GM12878 (cell line): ENCODE measurements around the gene SEMA4D. TPM values are rescaled to one million over a fixed set of nuclear protein-coding genes. Genes with fewer than 3 reads are reported as not detected.

Source experiments
- ASH2L ChIP-seq: fragments of 300-600, 200-600 bp; sonication (generic); IDR thresholded peaks from 2 replicates; pipeline ENCODE4 v1.6.1; 2017; ENCODE audit warnings: low read depth, mild to moderate bottlenecking, borderline replicate concordance
- ATF2 ChIP-seq: IDR thresholded peaks from 2 replicates; pipeline ENCODE4 v1.6.1; 2012; ENCODE audit warnings: low read length, inconsistent platforms
- BACH1 ChIP-seq: fragments of 450-650 bp; IDR thresholded peaks from 2 replicates; pipeline ENCODE4 v1.6.1; 2017; ENCODE audit warnings: mild to moderate bottlenecking, borderline replicate concordance
- CEBPB ChIP-seq, 2 experiments: fragments of 150-350 bp in 1 of 2; IDR thresholded peaks; 2 replicates each; pipeline ENCODE4 v1.6.1; 2012 to 2014; ENCODE audit warnings: low read depth in 2 of 2, low read length in 2 of 2, borderline replicate concordance in 1 of 2, inconsistent platforms in 1 of 2
- CHD2 ChIP-seq: IDR thresholded peaks from 2 replicates; pipeline ENCODE4 v1.6.1; 2011; ENCODE audit warnings: low read depth, low read length, improper control_type of control experiment, borderline replicate concordance
- EGR1 ChIP-seq, 2 experiments: IDR thresholded peaks; 1 replicate in 1 of 2; 2 replicates in 1 of 2; pipeline ENCODE4 v1.6.1; 2011 to 2012; ENCODE audit warnings: low read depth in 2 of 2, low read length in 2 of 2, borderline replicate concordance in 1 of 2, mild to moderate bottlenecking in 1 of 2, moderate library complexity in 1 of 2
- FOXK2 ChIP-seq: fragments of 450-650 bp; IDR thresholded peaks from 2 replicates; pipeline ENCODE4 v1.6.1; 2017; ENCODE audit warnings: mild to moderate bottlenecking, moderate library complexity
- HDAC6 ChIP-seq: fragments of 200-600 bp; sonication (generic); IDR thresholded peaks from one replicate; pipeline ENCODE4 v1.8.0; 2017; ENCODE audit warnings: antibody characterized with exemption; ENCODE audit not compliant: unreplicated experiment
- HSF1 ChIP-seq: fragments of 150-350 bp; IDR thresholded peaks from 2 replicates; pipeline ENCODE4 v1.6.1; 2014; ENCODE audit warnings: mild to moderate bottlenecking, low read depth, low read length
- IKZF2 ChIP-seq, 2 experiments: fragments of 450-650 bp; IDR thresholded peaks; 2 replicates each; pipeline ENCODE4 v1.6.1; 2017; ENCODE audit warnings: mild to moderate bottlenecking in 2 of 2, moderate library complexity in 2 of 2
- LARP7 ChIP-seq: fragments of 450-650 bp; IDR thresholded peaks from 2 replicates; pipeline ENCODE4 v1.6.1; 2017; ENCODE audit warnings: mild to moderate bottlenecking
- NFXL1 ChIP-seq: fragments of 450-650 bp; IDR thresholded peaks from 2 replicates; pipeline ENCODE4 v1.6.1; 2017; ENCODE audit warnings: antibody characterized with exemption, mild to moderate bottlenecking, borderline replicate concordance
- NRF1 ChIP-seq: conservative IDR thresholded peaks from 2 replicates; pipeline ENCODE4 v1.6.1; 2011; ENCODE audit warnings: mild to moderate bottlenecking, low read depth, low read length, improper control_type of control experiment
- RB1 ChIP-seq: fragments of 450-650 bp; formaldehyde crosslinking; IDR thresholded peaks from 2 replicates; pipeline ENCODE4 v1.6.1; 2017; ENCODE audit warnings: mild to moderate bottlenecking, borderline replicate concordance
- RELB ChIP-seq: fragments of 450-650 bp; IDR thresholded peaks from 2 replicates; pipeline ENCODE4 v1.6.1; 2017; ENCODE audit warnings: low read depth, mild to moderate bottlenecking, moderate library complexity
- SIX5 ChIP-seq: IDR thresholded peaks from 2 replicates; pipeline ENCODE4 v1.6.1; 2011; ENCODE audit warnings: mild to moderate bottlenecking, low read depth, low read length, moderate library complexity; ENCODE audit not compliant: severe bottlenecking
- SMC3 ChIP-seq: IDR thresholded peaks from 2 replicates; pipeline ENCODE4 v1.6.1; 2011; ENCODE audit warnings: low read length, improper control_type of control experiment, borderline replicate concordance
- SREBF1 ChIP-seq: IDR thresholded peaks from 2 replicates; pipeline ENCODE4 v1.6.1; 2012; ENCODE audit warnings: mild to moderate bottlenecking, low read length
- ZNF384 ChIP-seq: IDR thresholded peaks from 2 replicates; pipeline ENCODE4 v1.6.1; 2012; ENCODE audit warnings: low read depth, mild to moderate bottlenecking, low read length, improper control_type of control experiment, borderline replicate concordance
- ZSCAN29 ChIP-seq: fragments of 450-650 bp; IDR thresholded peaks from 2 replicates; pipeline ENCODE4 v1.6.1; 2017; ENCODE audit warnings: mild to moderate bottlenecking, moderate library complexity
- polyA plus RNA-seq, 11 experiments: library from polyadenylated mRNA; depleted of rRNA in 4 of 11; unstranded in 6 of 11; stranded (reverse) in 5 of 11; fragments of >200 nt; fragmentation: Nextera tagmentation in 4 of 11; fragmentation: Illumina TruSeq in 1 of 11; extraction: Ambion mirVana in 4 of 11; extraction: Trizol in 1 of 11; gene quantifications; 1 replicate in 1 of 11; 2 replicates in 10 of 11; pipeline versions ENCODE4 v1.2.1 to v1.2.3, GENCODE V29; 2011 to 2016; ENCODE audit warnings: inconsistent platforms in 2 of 11, missing spikeins in 2 of 11, low read depth in 1 of 11
- total RNA-seq, 4 experiments: library from RNA; depleted of rRNA in 3 of 4; stranded (reverse); fragments of >200 nt in 3 of 4; fragmentation: Illumina TruSeq in 1 of 4; extraction: Trizol in 1 of 4; gene quantifications; 2 replicates each; pipeline versions ENCODE4 v1.2.1 to v1.2.3, GENCODE V29; 2013 to 2021
- TF ChIP-seq, protein P1 (sequence below): fragments of 450-650 bp; IDR thresholded peaks from 2 replicates; pipeline ENCODE4 v1.6.1; 2017; ENCODE audit warnings: mild to moderate bottlenecking, moderate library complexity

Gene SEMA4D
- total and polyA plus RNA-seq, 10 of the 15 experiments (the other 5 are each of a cell fraction or from before 2014, with no cell fraction given): 15.1 to 136 (median 39.6) TPM

- TF ChIP-seq IKZF2 (IDR thresholded peaks at IDR 0.05) (no peak), RELB (0 out of 2 replicates have a peak, but pooled peaks have one; percentile 8), ATF2 (no peak), RB1 (0 out of 2 replicates have a peak, but pooled peaks have one; percentile 38), HDAC6 (no peak), EGR1 (IDR thresholded peaks at IDR 0.05; ENCODE audit: borderline replicate concordance in 1 of 2, low read depth in 2 of 2, low read length in 2 of 2) (0 out of 3 replicates have a peak, but pooled peaks of 1 of the 2 experiments have one; percentile 35), NRF1 (peak; percentile 37), SMC3 (no peak), ZNF384 (no peak), ZSCAN29 (no peak), CHD2 (no peak), NFXL1 (no peak), CEBPB (IDR thresholded peaks at IDR 0.05; ENCODE audit: borderline replicate concordance in 1 of 2, low read depth in 2 of 2, low read length in 2 of 2) (no peak), SREBF1 (no peak), HSF1 (no peak), SIX5 (no peak), FOXK2 (no peak), LARP7 (0 out of 2 replicates have a peak, but pooled peaks have one; percentile 25), ASH2L (no peak), BACH1 (no peak)
- TF ChIP-seq, protein P1, sequence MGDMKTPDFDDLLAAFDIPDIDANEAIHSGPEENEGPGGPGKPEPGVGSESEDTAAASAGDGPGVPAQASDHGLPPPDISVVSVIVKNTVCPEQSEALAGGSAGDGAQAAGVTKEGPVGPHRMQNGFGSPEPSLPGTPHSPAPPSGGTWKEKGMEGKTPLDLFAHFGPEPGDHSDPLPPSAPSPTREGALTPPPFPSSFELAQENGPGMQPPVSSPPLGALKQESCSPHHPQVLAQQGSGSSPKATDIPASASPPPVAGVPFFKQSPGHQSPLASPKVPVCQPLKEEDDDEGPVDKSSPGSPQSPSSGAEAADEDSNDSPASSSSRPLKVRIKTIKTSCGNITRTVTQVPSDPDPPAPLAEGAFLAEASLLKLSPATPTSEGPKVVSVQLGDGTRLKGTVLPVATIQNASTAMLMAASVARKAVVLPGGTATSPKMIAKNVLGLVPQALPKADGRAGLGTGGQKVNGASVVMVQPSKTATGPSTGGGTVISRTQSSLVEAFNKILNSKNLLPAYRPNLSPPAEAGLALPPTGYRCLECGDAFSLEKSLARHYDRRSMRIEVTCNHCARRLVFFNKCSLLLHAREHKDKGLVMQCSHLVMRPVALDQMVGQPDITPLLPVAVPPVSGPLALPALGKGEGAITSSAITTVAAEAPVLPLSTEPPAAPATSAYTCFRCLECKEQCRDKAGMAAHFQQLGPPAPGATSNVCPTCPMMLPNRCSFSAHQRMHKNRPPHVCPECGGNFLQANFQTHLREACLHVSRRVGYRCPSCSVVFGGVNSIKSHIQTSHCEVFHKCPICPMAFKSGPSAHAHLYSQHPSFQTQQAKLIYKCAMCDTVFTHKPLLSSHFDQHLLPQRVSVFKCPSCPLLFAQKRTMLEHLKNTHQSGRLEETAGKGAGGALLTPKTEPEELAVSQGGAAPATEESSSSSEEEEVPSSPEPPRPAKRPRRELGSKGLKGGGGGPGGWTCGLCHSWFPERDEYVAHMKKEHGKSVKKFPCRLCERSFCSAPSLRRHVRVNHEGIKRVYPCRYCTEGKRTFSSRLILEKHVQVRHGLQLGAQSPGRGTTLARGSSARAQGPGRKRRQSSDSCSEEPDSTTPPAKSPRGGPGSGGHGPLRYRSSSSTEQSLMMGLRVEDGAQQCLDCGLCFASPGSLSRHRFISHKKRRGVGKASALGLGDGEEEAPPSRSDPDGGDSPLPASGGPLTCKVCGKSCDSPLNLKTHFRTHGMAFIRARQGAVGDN: peak; percentile 37; the same call in 1 of the 2 replicates
These were observed 14.1 kb downstream of the SEMA4D start (continued) for GRCh38 chr9:89483592-89484474.
